Endothelial cell (in vitro differentiated cells): ENCODE results near the gene CMTM7. TPM values are rescaled to one million over a fixed set of nuclear protein-coding genes. Genes with fewer than 3 reads are reported as not detected.
A peak's percentile ranks its signal among the peaks of the same experiment; 100 is the strongest.

ENCODE experiments used
- DNase-seq: peaks from one replicate; pipeline ENCODE4 v3.0.0; 2021; ENCODE audit warnings: low spot score
- H3K27ac Mint-ChIP-seq: one replicate; pipeline ENCODE4 v1.8.0; 2021; ENCODE audit warnings: mixed read lengths, inconsistent platforms; ENCODE audit not compliant: unreplicated experiment
- H3K27me3 Mint-ChIP-seq: one replicate; pipeline ENCODE4 v1.8.0; 2021; ENCODE audit warnings: mild to moderate bottlenecking, moderate library complexity, mixed read lengths, inconsistent platforms; ENCODE audit not compliant: unreplicated experiment
- H3K36me3 Mint-ChIP-seq: one replicate; pipeline ENCODE4 v1.8.0; 2021; ENCODE audit warnings: mild to moderate bottlenecking, low read depth, mixed read lengths, inconsistent platforms; ENCODE audit not compliant: unreplicated experiment
- H3K4me1 Mint-ChIP-seq: one replicate; pipeline ENCODE4 v1.8.0; 2021; ENCODE audit warnings: mild to moderate bottlenecking, mixed read lengths, inconsistent platforms; ENCODE audit not compliant: unreplicated experiment
- H3K4me3 Mint-ChIP-seq: one replicate; pipeline ENCODE4 v1.8.0; 2021; ENCODE audit warnings: mild to moderate bottlenecking, mixed read lengths, inconsistent platforms; ENCODE audit not compliant: unreplicated experiment
- H3K9me3 Mint-ChIP-seq: one replicate; pipeline ENCODE4 v1.8.0; 2021; ENCODE audit warnings: mixed read lengths, inconsistent platforms; ENCODE audit not compliant: unreplicated experiment
- long read RNA-seq: library from polyadenylated mRNA; unstranded; transcript quantifications from one replicate; pipeline ENCODE4 v2.0.0, GENCODE V29; 2020; ENCODE audit not compliant: unreplicated experiment
- total RNA-seq: library from RNA; stranded (reverse); fragmentation: NEBNext Ultra II Directional; extraction: Animal tissue kit (Norgen Biotek cat#: 25700); gene quantifications from one replicate; pipeline ENCODE4 v1.2.1, GENCODE V29; 2021; ENCODE audit not compliant: unreplicated experiment
- TF ChIP-seq, protein P1 (sequence below): fragments of 200-600 bp; sonication (generic); IDR thresholded peaks from one replicate; pipeline ENCODE4 v1.5.0; 2021; ENCODE audit warnings: antibody characterized with exemption; ENCODE audit not compliant: unreplicated experiment

The CMTM7 gene, protein sequence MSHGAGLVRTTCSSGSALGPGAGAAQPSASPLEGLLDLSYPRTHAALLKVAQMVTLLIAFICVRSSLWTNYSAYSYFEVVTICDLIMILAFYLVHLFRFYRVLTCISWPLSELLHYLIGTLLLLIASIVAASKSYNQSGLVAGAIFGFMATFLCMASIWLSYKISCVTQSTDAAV
- 54.4 TPM for total RNA-seq
- long read RNA-seq, transcript CMTM7-202 (4 exons, 1,214 nt) = minor isoform, 6 of 60 reads
- long read RNA-seq, transcript CMTM7-201 (5 exons, 2,038 nt) = major isoform, 37 of 60 reads
- long read RNA-seq, partial matches to known transcripts = 3 of 60 reads
- long read RNA-seq, other reads (novel, unspliced or antisense) = 12 of 60 reads

DNA sequence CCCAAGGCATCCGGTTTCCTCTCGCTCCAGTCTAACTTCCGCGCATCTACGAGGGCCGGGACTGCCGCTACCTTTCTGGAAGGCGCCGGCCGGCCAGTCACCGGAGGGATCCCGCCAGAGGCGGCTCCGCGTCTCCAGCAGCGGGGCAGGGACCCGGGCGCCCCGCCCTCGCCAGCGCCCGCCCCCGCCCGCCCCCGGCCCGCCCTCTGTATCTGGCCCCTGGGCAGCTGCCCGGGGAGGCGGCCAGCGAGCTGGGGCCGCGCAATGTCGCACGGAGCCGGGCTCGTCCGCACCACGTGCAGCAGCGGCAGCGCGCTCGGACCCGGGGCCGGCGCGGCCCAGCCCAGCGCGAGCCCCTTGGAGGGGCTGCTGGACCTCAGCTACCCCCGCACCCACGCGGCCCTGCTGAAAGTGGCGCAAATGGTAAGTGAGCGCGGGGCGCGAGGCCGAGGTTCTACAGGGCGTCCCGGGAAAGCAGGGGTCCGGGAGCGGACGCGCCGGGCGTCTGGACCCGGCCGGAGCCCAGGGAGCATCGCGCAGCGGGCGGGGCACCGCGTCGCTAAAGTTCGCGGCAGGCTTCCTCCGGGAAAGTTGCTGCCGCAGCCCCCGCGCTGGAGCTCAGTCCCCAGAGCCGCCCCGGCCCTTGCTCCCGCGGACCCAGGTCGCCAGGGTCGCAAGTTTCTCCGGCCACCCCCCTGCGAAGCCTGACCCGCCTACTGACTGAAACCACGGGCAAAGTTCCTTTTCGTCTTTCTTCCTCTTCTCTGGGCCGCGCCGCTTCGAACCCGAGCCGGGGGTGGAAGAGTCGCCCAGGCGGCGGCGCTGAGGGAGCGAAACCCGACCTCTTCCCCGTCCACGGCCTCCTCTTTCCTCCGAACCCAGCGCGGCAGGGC, at the start of gene CMTM7:
Gene CMTM7, plus strand, starts transcription at position 211 of the 893 bp plus-strand sequence. Its CDS starts 54 bp downstream, at position 265.
- TF ChIP-seq, protein P1, sequence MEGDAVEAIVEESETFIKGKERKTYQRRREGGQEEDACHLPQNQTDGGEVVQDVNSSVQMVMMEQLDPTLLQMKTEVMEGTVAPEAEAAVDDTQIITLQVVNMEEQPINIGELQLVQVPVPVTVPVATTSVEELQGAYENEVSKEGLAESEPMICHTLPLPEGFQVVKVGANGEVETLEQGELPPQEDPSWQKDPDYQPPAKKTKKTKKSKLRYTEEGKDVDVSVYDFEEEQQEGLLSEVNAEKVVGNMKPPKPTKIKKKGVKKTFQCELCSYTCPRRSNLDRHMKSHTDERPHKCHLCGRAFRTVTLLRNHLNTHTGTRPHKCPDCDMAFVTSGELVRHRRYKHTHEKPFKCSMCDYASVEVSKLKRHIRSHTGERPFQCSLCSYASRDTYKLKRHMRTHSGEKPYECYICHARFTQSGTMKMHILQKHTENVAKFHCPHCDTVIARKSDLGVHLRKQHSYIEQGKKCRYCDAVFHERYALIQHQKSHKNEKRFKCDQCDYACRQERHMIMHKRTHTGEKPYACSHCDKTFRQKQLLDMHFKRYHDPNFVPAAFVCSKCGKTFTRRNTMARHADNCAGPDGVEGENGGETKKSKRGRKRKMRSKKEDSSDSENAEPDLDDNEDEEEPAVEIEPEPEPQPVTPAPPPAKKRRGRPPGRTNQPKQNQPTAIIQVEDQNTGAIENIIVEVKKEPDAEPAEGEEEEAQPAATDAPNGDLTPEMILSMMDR = no peak
- H3K4me3 Mint-ChIP-seq = peak within 1 kb of the TSS; percentile 98
- H3K9me3 Mint-ChIP-seq = no peaks in the 10 kb centered on the region
- H3K4me1 Mint-ChIP-seq = peaks cover 35% of the 10 kb centered on the region
- peak within 1 kb of the TSS; percentile 93 for H3K27ac Mint-ChIP-seq
- H3K36me3 Mint-ChIP-seq = peaks cover 6% of the 10 kb centered on the region
- peak; percentile 74 for DNase-seq
- peaks cover 16% of the 10 kb centered on the region for H3K27me3 Mint-ChIP-seq

DNA sequence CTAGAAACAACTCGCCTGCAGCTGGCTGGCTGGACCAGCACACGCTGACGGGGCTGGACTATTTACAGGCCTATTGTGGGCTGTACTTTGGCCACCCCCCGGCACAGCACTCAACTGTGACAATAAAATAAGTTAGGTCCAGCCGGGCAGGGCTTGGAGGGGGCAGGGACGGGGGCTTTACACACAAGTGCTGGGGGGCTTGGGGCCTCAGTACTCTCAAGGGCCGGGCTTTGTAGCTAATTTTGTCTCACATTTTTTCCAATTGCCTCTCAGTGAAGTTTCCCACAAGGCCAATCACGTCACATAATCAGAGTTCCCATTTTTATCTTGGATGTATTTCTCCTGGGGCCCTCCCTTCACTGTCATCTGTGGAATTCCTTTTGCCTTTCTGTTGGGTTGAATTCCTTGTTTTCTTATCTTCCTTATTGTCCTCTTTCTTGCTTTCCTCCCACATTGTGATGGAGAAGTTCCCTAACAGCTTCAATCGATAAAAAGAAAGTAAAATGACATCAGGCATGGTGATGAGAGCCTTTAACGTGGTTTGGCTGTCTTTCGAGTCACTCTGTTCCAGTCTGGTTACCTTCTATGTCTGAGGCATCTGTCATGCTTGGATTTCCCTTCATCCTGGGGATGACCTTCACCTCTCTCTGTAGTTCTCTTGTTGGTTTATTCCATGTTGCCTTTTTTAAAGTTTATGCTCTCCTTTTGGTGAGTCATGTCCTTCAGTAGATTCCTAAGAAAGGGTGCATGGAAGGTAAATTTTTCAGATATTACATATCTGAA, 44.1 kb upstream of the CMTM7 start:
- Mint-ChIP-seq H3K27me3 (no peaks in the 10 kb centered on the region), H3K9me3 (no peaks in the 10 kb centered on the region), H3K4me3 (no peak overlapping the region), H3K36me3 (no peaks in the 10 kb centered on the region), H3K27ac (no peak overlapping the region), H3K4me1 (peaks cover 8% of the 10 kb centered on the region)
- TF ChIP-seq, protein P1 = no peak
- DNase-seq = no peak

DNA sequence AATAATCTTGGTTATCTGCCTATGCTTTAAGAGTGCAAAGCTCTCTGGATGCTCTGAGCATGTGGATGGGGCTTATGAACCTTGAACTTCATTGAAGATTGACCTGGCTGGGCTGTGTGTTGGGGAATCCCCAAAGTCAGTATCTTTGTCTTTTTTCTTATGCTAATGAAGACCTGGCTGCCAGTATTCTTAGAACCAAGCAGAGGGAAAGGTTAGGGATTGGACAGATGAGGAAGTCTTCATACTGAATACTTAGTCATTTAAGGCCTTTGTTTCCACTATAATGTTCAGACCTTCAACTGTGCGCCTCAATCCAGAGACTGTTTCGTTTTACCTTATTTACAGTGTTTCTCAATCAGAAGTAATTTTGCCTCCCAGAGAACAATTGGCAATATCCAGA, 42.5 kb upstream of the CMTM7 start:
- H3K27me3 Mint-ChIP-seq = no peaks in the 10 kb centered on the region
- H3K9me3 Mint-ChIP-seq = no peaks in the 10 kb centered on the region
- no peak overlapping the region for H3K27ac Mint-ChIP-seq
- TF ChIP-seq, protein P1 = no peak
- H3K4me1 Mint-ChIP-seq = peaks cover 8% of the 10 kb centered on the region
- no peak overlapping the region for H3K4me3 Mint-ChIP-seq
- no peak for DNase-seq
- no peaks in the 10 kb centered on the region for H3K36me3 Mint-ChIP-seq

DNA sequence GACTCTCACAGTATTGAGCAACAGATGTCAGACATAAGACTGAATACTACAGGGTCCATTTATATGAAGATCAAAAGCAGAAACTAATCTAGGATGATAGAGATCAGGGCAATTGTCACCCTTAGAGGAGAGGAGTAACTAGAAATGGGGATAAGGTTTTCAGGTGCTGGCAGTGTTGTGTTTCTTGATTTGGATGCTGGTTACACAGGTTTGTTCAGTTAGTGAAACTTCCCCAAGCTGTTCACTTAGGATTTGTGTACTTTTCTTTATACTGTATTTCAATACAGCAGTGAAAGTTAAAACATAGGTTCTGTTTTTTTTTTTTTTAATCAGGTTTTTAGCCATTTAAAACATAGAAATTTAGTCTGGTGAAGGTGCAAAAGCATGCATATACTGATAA, 39.1 kb upstream of the CMTM7 start:
- Mint-ChIP-seq H3K4me3 (no peak overlapping the region), H3K27me3 (no peaks in the 10 kb centered on the region), H3K36me3 (peaks cover 12% of the 10 kb centered on the region), H3K4me1 (peaks cover 27% of the 10 kb centered on the region), H3K27ac (no peak overlapping the region), H3K9me3 (no peaks in the 10 kb centered on the region)
- DNase-seq = no peak
- TF ChIP-seq, protein P1 = no peak
